Subcutaneous abdominal adipose tissue (tissue), 5 donors: ENCODE results near the gene BIK.
A peak's percentile ranks its signal among the peaks of the same experiment; 100 is the strongest.
"Not testable (repeated sequence)": the region's sequence is repeated elsewhere in the genome, so short reads cannot be mapped to it uniquely, and the experiment has no call there.

ENCODE experiments used
- H3K27ac ChIP-seq: one replicate; pipeline ENCODE4 v1.7.0; 2013; ENCODE audit warnings: low read depth, mild to moderate bottlenecking, inconsistent platforms, low read length, moderate library complexity
- H3K27me3 ChIP-seq, 5 donors: one replicate each; pipeline ENCODE4 v1.7.0; 2013; ENCODE audit warnings: low read length in 5 of 5, inconsistent platforms in 1 of 5; ENCODE audit not compliant: control insufficient read depth in 5 of 5, insufficient read depth in 4 of 5
- H3K36me3 ChIP-seq, 5 donors: one replicate each; pipeline ENCODE4 v1.7.0; 2013; ENCODE audit warnings: low read length in 5 of 5; ENCODE audit not compliant: control insufficient read depth in 5 of 5, insufficient read depth in 5 of 5
- H3K4me1 ChIP-seq, 5 donors: one replicate each; pipeline ENCODE4 v1.7.0; 2013; ENCODE audit warnings: low read length in 5 of 5, mild to moderate bottlenecking in 3 of 5, moderate library complexity in 1 of 5; ENCODE audit not compliant: control insufficient read depth in 5 of 5, insufficient read depth in 5 of 5
- H3K4me3 ChIP-seq, 5 donors: one replicate each; pipeline ENCODE4 v1.7.0; 2013; ENCODE audit warnings: low read length in 5 of 5, low read depth in 1 of 5
- H3K9ac ChIP-seq, 5 donors: one replicate each; pipeline ENCODE4 v1.7.0; 2013; ENCODE audit warnings: low read length in 5 of 5, mild to moderate bottlenecking in 4 of 5, moderate library complexity in 3 of 5
- H3K9me3 ChIP-seq, 5 donors: one replicate each; pipeline ENCODE4 v1.7.0; 2013; ENCODE audit warnings: low read length in 5 of 5; ENCODE audit not compliant: control insufficient read depth in 5 of 5
- donor health status: healthy.
- donor health status: healthy.
- donor health status: healthy.
- donor health status: healthy.
- donor health status: healthy.

Gene BIK

DNA sequence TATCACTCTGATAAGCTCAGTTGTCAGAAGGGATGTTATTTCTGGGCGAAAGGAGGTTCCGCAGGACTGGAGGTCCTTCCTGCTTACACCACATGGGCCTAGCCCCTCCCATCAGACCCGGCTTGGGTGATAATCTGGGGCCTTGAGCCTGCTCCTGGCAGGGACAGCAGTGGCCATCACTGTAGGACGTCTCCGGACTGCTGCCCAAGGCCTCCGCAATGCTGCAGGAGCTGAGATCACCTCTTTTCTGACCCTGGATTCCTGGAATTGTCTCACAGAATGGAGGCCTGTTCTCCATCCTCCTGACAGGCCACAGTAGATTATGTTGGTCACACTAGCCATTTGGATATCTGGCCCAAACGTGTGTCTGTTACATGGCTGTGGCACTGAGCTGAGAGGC is 9.2 kb upstream of the BIK start:
- Histone ChIP-seq H3K36me3 (no peaks in the 10 kb centered on the region), H3K27ac (no peak overlapping the region), H3K9ac (no peak overlapping the region), H3K9me3 (peaks cover 0 to 8% (median 5%) of the 10 kb centered on the region in 5 donors), H3K4me1 (peaks cover 0 to 3% (median 0%) of the 10 kb centered on the region in 5 donors), H3K27me3 (no peaks in the 10 kb centered on the region), H3K4me3 (no peak overlapping the region)

DNA sequence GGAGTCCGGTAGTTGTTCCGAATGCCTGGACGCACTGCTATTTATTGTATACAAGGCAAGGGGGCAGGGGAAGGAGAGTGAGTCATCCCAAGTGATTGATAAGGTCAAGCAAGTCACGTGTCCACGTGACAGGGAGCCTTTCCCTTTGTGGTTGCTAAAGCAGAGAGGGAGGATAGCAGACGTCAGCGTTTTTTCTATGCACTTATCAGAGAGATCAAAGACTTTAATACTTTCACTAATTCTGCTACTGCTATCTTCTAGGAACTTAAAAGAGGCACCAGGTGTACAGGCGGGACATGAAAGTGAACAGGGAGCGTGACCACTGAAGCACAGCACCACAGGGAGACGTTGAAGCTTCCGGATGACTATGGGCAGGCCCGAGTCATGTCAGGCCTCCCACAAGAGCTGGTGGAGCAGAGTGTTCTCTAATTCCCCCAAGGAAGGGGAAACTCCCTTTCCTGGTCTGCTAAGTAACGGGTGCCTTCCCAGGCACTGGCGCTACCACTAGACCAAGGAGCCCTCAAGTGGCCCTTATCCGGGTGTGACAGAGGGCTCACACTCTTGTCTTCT is 6.4 kb upstream of the BIK start:
- H3K4me1 ChIP-seq, H3K36me3 ChIP-seq, H3K27ac ChIP-seq, H3K9ac ChIP-seq, H3K9me3 ChIP-seq, H3K4me3 ChIP-seq, H3K27me3 ChIP-seq: not testable (repeated sequence)

DNA sequence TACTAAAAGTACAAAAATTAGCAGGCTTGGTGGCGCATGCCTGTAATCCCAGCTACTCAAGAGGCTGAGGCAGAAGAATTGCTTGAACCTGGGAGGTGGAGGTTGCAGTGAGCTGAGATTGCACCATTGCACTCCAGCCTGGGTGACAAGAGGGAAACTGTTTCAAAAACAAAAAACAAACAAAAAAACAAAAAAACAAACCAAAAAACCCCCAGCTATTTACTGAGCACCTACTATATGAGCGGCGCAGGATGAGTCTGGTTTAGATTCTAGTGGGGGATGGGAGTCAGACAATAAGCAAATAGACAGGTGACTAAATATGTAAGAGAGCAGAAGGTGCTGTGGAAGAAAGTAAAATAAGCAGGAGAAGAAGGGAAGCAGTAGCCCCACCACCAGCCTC is 5.6 kb upstream of the BIK start:
- not testable (repeated sequence) for H3K27me3 ChIP-seq, H3K9ac ChIP-seq, H3K4me3 ChIP-seq, H3K4me1 ChIP-seq, H3K36me3 ChIP-seq, H3K9me3 ChIP-seq, H3K27ac ChIP-seq

DNA sequence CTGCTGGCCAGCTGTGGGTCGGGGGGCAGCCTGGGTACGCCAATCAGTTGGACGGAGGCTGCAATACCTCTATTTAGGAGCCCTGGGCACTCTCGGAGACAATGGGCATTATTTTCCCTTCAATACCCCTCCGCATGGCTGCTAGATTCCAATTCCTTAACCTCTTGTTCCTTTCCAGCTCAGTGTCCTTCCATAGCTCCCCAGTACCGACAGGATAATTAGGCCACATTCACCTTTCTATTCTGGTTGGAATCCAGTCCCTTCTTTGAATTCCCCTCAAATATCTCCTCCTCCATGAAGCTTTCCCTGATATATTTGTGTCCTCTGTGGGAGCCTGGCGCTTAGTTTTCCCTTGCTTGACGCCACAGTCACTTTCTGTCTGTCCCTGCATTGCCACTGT is 4.2 kb upstream of the BIK start:
- Histone ChIP-seq H3K36me3 (no peaks in the 10 kb centered on the region), H3K4me1 (peaks cover 0 to 16% (median 12%) of the 10 kb centered on the region in 5 donors), H3K9ac (no peak overlapping the region), H3K27ac (no peak overlapping the region), H3K4me3 (no peak overlapping the region), H3K27me3 (peaks cover 2 to 10% (median 7%) of the 10 kb centered on the region in 5 donors), H3K9me3 (no peaks in the 10 kb centered on the region)

- Histone ChIP-seq H3K36me3 (no peaks in the 10 kb centered on the region), H3K9me3 (no peaks in the 10 kb centered on the region), H3K4me3 (no peak overlapping the region), H3K9ac (no peak overlapping the region), H3K27me3 (peaks cover 8 to 26% (median 19%) of the 10 kb centered on the region in 5 donors), H3K27ac (no peak overlapping the region), H3K4me1 (peaks cover 0 to 26% (median 15%) of the 10 kb centered on the region in 5 donors)
Observed at GRCh38 chr22:43109511-43109910, 1.0 kb upstream of the BIK start.

DNA sequence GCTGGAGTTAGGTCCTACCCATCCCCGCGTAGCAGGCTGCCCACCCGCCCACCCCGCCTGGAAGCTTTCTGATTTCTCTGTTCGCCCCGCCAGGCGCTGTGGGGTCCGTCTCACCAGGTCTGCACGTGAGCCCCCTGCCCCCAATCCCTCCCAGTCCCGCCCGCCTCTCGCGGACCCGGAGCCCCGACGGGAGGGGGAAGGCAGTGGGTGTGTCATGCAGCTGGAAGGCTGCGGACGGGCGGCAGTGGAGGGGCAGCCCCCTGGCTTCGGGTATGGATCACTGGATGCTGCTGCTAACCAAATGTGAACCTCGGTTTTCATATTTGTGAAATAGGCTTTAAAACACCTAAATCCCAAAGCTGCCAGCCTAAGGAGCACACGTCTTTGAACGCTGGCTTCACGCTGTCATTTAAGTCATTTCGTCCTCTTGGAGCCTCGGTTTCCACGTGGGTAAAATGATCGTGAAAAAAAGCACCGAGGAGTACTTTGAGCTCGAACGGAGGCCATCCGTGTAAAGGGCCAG is 568 bp upstream of the BIK start:
- H3K36me3 ChIP-seq = no peaks in the 10 kb centered on the region
- H3K4me3 ChIP-seq = peak overlapping the region; percentile 45 to 75 (median 59)
- H3K9ac ChIP-seq = peak overlapping the region in 2 of 5 donors; percentile 41 to 53
- peaks cover 8 to 26% (median 23%) of the 10 kb centered on the region in 5 donors for H3K27me3 ChIP-seq
- H3K27ac ChIP-seq = no peak overlapping the region
- no peaks in the 10 kb centered on the region for H3K9me3 ChIP-seq
- peaks cover 0 to 26% (median 15%) of the 10 kb centered on the region in 5 donors for H3K4me1 ChIP-seq

- Histone ChIP-seq H3K27me3 (peaks cover 8 to 26% (median 25%) of the 10 kb centered on the region in 5 donors), H3K9ac (peak overlapping the region in 3 of 5 donors; percentile 43 to 62 (median 55)), H3K27ac (no peak overlapping the region), H3K9me3 (no peaks in the 10 kb centered on the region), H3K4me1 (peaks cover 0 to 26% (median 15%) of the 10 kb centered on the region in 5 donors), H3K4me3 (peak overlapping the region in 4 of 5 donors; percentile 42 to 71 (median 52)), H3K36me3 (no peaks in the 10 kb centered on the region)
Observed at GRCh38 chr22:43110927-43111623, 525 bp downstream of the BIK start.

- Histone ChIP-seq H3K9me3 (no peaks in the 10 kb centered on the region), H3K4me1 (peaks cover 0 to 29% (median 15%) of the 10 kb centered on the region in 5 donors), H3K9ac (no peak overlapping the region), H3K4me3 (no peak overlapping the region), H3K36me3 (no peaks in the 10 kb centered on the region), H3K27me3 (peaks cover 8 to 26% (median 25%) of the 10 kb centered on the region in 5 donors), H3K27ac (no peak overlapping the region)
Observed at GRCh38 chr22:43113526-43114251, 3.1 kb downstream of the BIK start.

DNA sequence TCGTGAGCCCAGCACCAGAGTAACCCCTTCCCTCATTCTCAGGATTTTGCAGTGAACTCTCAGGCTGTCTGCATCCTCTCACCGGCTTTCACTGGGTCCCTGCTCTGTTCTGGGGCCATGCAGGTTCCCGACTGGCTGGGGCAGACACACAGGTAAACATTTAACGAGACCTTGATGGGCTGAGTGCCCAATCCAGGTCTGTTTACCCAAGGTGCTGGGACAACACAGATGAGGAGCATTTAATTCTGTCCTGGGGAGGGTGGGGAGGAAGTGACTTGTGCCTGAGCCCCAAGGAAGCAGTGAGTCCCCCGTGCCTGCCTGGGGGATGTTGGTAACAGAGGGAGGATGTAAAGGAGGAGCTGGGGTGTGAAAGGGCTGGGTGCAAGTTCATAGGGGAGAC is 4.4 kb downstream of the BIK start:
- Histone ChIP-seq H3K27ac (no peak overlapping the region), H3K4me1 (peaks cover 0 to 29% (median 15%) of the 10 kb centered on the region in 5 donors), H3K36me3 (no peaks in the 10 kb centered on the region), H3K9ac (no peak overlapping the region), H3K4me3 (no peak overlapping the region), H3K27me3 (peaks cover 8 to 26% (median 25%) of the 10 kb centered on the region in 5 donors), H3K9me3 (no peaks in the 10 kb centered on the region)

GRCh38 chr22:43116932-43117331 is 6.4 kb downstream of the BIK start:
- Histone ChIP-seq H3K9ac (no peak overlapping the region), H3K36me3 (no peaks in the 10 kb centered on the region), H3K27ac (no peak overlapping the region), H3K4me3 (no peak overlapping the region), H3K4me1 (peaks cover 0 to 14% (median 0%) of the 10 kb centered on the region in 5 donors), H3K9me3 (no peaks in the 10 kb centered on the region), H3K27me3 (peaks cover 0 to 16% (median 12%) of the 10 kb centered on the region in 5 donors)
